SK-N-SH (cell line): Measurements from ENCODE around the gene SSB. TPM values are rescaled to one million over a fixed set of nuclear protein-coding genes. Genes with fewer than 3 reads are reported as not detected.

Experiments used
- CTCF ChIA-PET: fragments of 300-600, 350-600 bp; formaldehyde crosslinking; extraction: SDS; loops from one replicate; lab custom pipeline; 2021; lab: Yijun Ruan, JAX
- POLR2A ChIA-PET: fragments of 350-600 bp; sonication (Branson Sonifier 250); formaldehyde crosslinking; extraction: SDS; loops from one replicate; lab custom pipeline; 2020; ENCODE audit warnings: antibody characterized with exemption, inconsistent platforms; lab: Yijun Ruan, JAX
- DNase-seq: peaks from one replicate; pipeline ENCODE4 v3.0.0; 2012
- H2AFZ ChIP-seq: fragments of 200-600 bp; sonication (generic); 2 replicates; pipeline ENCODE4 v1.8.1; 2016; ENCODE audit warnings: antibody characterized with exemption, mild to moderate bottlenecking, low read depth
- H3F3A ChIP-seq: fragments of 200-600 bp; sonication (generic); replicated peaks from 2 replicates; pipeline ENCODE3; 2016; ENCODE audit warnings: antibody characterized with exemption, mild to moderate bottlenecking; ENCODE audit not compliant: insufficient read depth
- H3K27ac ChIP-seq, 2 experiments: fragments of 200-500 bp in 1 of 2; fragments of 200-600 bp in 1 of 2; sonication (Bioruptor generic) in 1 of 2; sonication (generic), shearing (Covaris generic) in 1 of 2; 2 replicates each; pipeline versions ENCODE4 v1.5.1 to v1.6.1; 2014 to 2016; ENCODE audit warnings: low read depth in 2 of 2, inconsistent platforms in 1 of 2, low read length in 1 of 2, mild to moderate bottlenecking in 1 of 2, mixed read lengths in 1 of 2
- H3K27me3 ChIP-seq: fragments of 200-600 bp; sonication (generic), shearing (Covaris generic); 2 replicates; pipeline ENCODE4 v1.6.1; 2016; ENCODE audit warnings: mixed run types; ENCODE audit not compliant: insufficient read depth
- H3K36me3 ChIP-seq, 2 experiments: fragments of 200-500 bp in 1 of 2; fragments of 200-600 bp in 1 of 2; sonication (Bioruptor generic) in 1 of 2; sonication (generic) in 1 of 2; replicated peaks in 1 of 2; 2 replicates each; pipeline versions ENCODE3 to v1.5.1; 2014 to 2016; ENCODE audit warnings: low read length in 1 of 2, mild to moderate bottlenecking in 1 of 2; ENCODE audit not compliant: insufficient read depth in 2 of 2, control insufficient read depth in 1 of 2
- H3K4me1 ChIP-seq, 2 experiments: fragments of 200-500 bp in 1 of 2; fragments of 200-600 bp in 1 of 2; sonication (Bioruptor generic) in 1 of 2; sonication (generic), shearing (Covaris generic) in 1 of 2; 2 replicates each; pipeline versions ENCODE4 v1.5.1 to v1.6.1; 2014 to 2016; ENCODE audit warnings: low read depth in 1 of 2, low read length in 1 of 2, mixed run types in 1 of 2; ENCODE audit not compliant: insufficient read depth in 2 of 2, control insufficient read depth in 1 of 2
- H3K4me2 ChIP-seq: fragments of 200-600 bp; sonication (generic), shearing (Covaris generic); 2 replicates; pipeline ENCODE4 v1.6.1; 2017; ENCODE audit warnings: mixed run types
- H3K4me3 ChIP-seq, 2 experiments: fragments of 200-500 bp in 1 of 2; fragments of 200-600 bp in 1 of 2; sonication (Bioruptor generic) in 1 of 2; sonication (generic), shearing (Covaris generic) in 1 of 2; 2 replicates each; pipeline versions ENCODE4 v1.5.1 to v1.8.1; 2014 to 2016; ENCODE audit warnings: low read depth in 2 of 2, inconsistent platforms in 1 of 2, low read length in 1 of 2, mild to moderate bottlenecking in 1 of 2, mixed read lengths in 1 of 2, moderate library complexity in 1 of 2
- H3K79me2 ChIP-seq: fragments of 200-600 bp; sonication (generic); 2 replicates; pipeline ENCODE4 v1.8.1; 2017; ENCODE audit warnings: mild to moderate bottlenecking; ENCODE audit not compliant: insufficient read depth
- H3K9ac ChIP-seq: fragments of 200-600 bp; sonication (generic); 2 replicates; pipeline ENCODE4 v1.6.1; 2017; ENCODE audit warnings: mixed run types
- H3K9me2 ChIP-seq: fragments of 200-600 bp; sonication (generic); 2 replicates; pipeline ENCODE4 v1.6.1; 2017; ENCODE audit warnings: mixed run types
- H3K9me3 ChIP-seq: fragments of 200-600 bp; sonication (generic); 2 replicates; pipeline ENCODE4 v1.6.1; 2017; ENCODE audit warnings: mixed run types, mild to moderate bottlenecking, moderate library complexity
- H4K20me1 ChIP-seq: fragments of 200-600 bp; sonication (generic); 2 replicates; pipeline ENCODE4 v1.6.1; 2017; ENCODE audit warnings: mild to moderate bottlenecking, mixed run types; ENCODE audit not compliant: insufficient read depth
- ELF1 ChIP-seq: IDR thresholded peaks from 2 replicates; pipeline ENCODE4 v1.4.0; 2012
- FOSL2 ChIP-seq: IDR thresholded peaks from 2 replicates; pipeline ENCODE4 v1.4.0; 2012; ENCODE audit warnings: low read depth, mild to moderate bottlenecking, moderate library complexity, borderline replicate concordance
- NRF1 ChIP-seq: IDR thresholded peaks from 2 replicates; pipeline ENCODE4 v1.6.1; 2012; ENCODE audit warnings: low read depth, mild to moderate bottlenecking, low read length
- RFX5 ChIP-seq: IDR thresholded peaks from 2 replicates; pipeline ENCODE4 v1.6.1; 2012; ENCODE audit warnings: mild to moderate bottlenecking, improper control_type of control experiment, low read length
- SIN3A ChIP-seq: IDR thresholded peaks from 2 replicates; pipeline ENCODE4 v1.6.1; 2012; ENCODE audit warnings: low read depth, mild to moderate bottlenecking, low read length, moderate library complexity, borderline replicate concordance
- SMC3 ChIP-seq: IDR thresholded peaks from 2 replicates; pipeline ENCODE4 v1.6.1; 2012; ENCODE audit warnings: low read depth, low read length, improper control_type of control experiment
- WGBS: methylation state at CpG from one replicate; pipeline ENCODE4 v1.1.6; 2017; ENCODE audit warnings: low lambda C conversion rate; 5-methylcytosine and 5-hydroxymethylcytosine counted together
- polyA plus RNA-seq, 3 experiments: library from polyadenylated mRNA; depleted of rRNA; stranded (reverse); fragments of >200 nt; gene quantifications; 2 replicates each; pipeline ENCODE4 v1.2.3, GENCODE V29; 2012
- TF ChIP-seq, protein P1 (sequence below): IDR thresholded peaks from 2 replicates; pipeline ENCODE4 v1.4.0; 2012; ENCODE audit warnings: low read depth, borderline replicate concordance
- TF ChIP-seq, protein P2 (sequence below): IDR thresholded peaks from 2 replicates; pipeline ENCODE4 v1.6.1; 2012; ENCODE audit warnings: mild to moderate bottlenecking, low read depth, low read length, moderate library complexity
- TF ChIP-seq, protein P3 (sequence below): IDR thresholded peaks from 2 replicates; pipeline ENCODE4 v1.4.0; 2012; ENCODE audit warnings: low read depth, borderline replicate concordance
- TF ChIP-seq, protein P4 (sequence below): fragments of 150-350 bp; IDR thresholded peaks from 2 replicates; pipeline ENCODE4 v1.6.1; 2017; ENCODE audit warnings: antibody characterized with exemption, low read length, low read depth, borderline replicate concordance
- TF ChIP-seq, protein P5 (sequence below): fragments of 200-600 bp; sonication (generic); IDR thresholded peaks from 2 replicates; pipeline ENCODE4 v1.6.1; 2017; ENCODE audit warnings: antibody characterized with exemption, mild to moderate bottlenecking, moderate library complexity

The SSB gene
- polyA plus RNA-seq, 1 of the 3 experiments (the other 2 are of a cell fraction), result 60.8 TPM

DNA sequence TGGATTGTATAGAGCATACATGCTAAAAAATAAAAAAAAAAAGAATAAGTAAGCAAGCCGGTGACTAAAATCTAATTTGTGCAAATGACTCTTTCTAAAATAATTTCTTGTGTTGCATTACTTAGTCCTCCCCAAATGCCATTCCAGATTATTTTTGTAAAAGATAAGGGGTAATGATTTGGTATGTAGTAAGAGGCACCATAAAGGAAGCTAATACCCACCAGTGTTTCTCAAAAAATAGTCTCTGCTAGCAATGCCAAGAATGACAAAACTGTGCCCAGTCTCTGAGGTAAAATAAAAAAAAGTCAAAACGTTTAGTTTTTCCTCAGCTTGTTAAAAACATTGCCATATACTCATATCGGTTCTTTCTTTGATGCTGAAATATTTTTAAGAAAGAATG is 23.4 kb downstream of the SSB start (continued):
- TF ChIP-seq, protein P1, sequence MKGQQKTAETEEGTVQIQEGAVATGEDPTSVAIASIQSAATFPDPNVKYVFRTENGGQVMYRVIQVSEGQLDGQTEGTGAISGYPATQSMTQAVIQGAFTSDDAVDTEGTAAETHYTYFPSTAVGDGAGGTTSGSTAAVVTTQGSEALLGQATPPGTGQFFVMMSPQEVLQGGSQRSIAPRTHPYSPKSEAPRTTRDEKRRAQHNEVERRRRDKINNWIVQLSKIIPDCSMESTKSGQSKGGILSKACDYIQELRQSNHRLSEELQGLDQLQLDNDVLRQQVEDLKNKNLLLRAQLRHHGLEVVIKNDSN, result no peak

DNA sequence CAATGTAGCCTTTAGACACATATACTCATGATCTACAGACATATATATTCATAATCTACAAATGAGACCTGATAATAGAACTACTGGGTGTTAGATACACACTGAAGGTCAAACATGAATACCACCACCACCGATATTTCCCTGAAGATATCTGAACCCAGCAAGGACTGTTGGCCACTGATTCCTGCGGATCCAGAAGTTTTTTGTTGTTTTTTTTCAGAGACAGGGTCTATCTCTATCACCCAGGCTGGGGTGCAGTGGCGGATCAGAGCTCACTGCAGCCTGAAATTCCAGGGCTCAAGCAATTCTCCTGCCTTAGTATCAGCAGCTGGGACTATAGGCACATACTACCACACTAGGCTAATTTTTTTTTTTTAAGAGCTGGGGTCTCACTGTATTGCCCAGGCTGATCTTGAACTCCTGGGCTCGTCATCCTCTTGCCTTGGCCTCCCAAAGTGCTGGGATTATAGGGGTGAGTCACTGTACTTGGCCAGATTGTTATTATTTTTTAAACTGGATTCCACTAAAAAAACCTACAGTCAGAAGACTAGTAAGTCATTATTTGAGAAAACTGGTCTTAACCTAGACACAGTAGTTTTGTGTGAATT is 24.2 kb downstream of the SSB start:
- Histone ChIP-seq H3K9me2 (no peaks in the 10 kb centered on the region), H3K9me3 (no peaks in the 10 kb centered on the region), H3K4me2 (peak overlapping the region; percentile 72), H3K36me3 (peaks cover 20 to 22% of the 10 kb centered on the region in 2 experiments), H3K27ac (no peak overlapping the region), H3K79me2 (peaks cover 69% of the 10 kb centered on the region), H3K27me3 (no peaks in the 10 kb centered on the region), H4K20me1 (no peaks in the 10 kb centered on the region; the same call in 1 of the 2 replicates), H2AFZ (no peak overlapping the region), H3K4me3 (peak overlapping the region in 1 of 2 experiments; percentile 77; a peak in 2 of 4 replicates), H3F3A (peaks cover 19% of the 10 kb centered on the region), H3K9ac (no peak overlapping the region), H3K4me1 (peaks cover 11 to 24% of the 10 kb centered on the region in 2 experiments; a peak in 3 of 4 replicates)
- TF ChIP-seq, protein P2, sequence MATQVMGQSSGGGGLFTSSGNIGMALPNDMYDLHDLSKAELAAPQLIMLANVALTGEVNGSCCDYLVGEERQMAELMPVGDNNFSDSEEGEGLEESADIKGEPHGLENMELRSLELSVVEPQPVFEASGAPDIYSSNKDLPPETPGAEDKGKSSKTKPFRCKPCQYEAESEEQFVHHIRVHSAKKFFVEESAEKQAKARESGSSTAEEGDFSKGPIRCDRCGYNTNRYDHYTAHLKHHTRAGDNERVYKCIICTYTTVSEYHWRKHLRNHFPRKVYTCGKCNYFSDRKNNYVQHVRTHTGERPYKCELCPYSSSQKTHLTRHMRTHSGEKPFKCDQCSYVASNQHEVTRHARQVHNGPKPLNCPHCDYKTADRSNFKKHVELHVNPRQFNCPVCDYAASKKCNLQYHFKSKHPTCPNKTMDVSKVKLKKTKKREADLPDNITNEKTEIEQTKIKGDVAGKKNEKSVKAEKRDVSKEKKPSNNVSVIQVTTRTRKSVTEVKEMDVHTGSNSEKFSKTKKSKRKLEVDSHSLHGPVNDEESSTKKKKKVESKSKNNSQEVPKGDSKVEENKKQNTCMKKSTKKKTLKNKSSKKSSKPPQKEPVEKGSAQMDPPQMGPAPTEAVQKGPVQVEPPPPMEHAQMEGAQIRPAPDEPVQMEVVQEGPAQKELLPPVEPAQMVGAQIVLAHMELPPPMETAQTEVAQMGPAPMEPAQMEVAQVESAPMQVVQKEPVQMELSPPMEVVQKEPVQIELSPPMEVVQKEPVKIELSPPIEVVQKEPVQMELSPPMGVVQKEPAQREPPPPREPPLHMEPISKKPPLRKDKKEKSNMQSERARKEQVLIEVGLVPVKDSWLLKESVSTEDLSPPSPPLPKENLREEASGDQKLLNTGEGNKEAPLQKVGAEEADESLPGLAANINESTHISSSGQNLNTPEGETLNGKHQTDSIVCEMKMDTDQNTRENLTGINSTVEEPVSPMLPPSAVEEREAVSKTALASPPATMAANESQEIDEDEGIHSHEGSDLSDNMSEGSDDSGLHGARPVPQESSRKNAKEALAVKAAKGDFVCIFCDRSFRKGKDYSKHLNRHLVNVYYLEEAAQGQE, result no peak
- no peak for TF ChIP-seq RFX5
- no peak for TF ChIP-seq SIN3A
- ChIA-PET CTCF (interaction anchor here (1.5 to 3.9 kb wide), 4 partner anchors 9 to 110 kb away, joined by 3 to 34 read pairs (median 20); no protein-coding TSS in a partner anchor), POLR2A (no interaction called here)
- 92% methylated on average over 4 of the region's 4 CpGs for WGBS
- DNase-seq, result no peak

DNA sequence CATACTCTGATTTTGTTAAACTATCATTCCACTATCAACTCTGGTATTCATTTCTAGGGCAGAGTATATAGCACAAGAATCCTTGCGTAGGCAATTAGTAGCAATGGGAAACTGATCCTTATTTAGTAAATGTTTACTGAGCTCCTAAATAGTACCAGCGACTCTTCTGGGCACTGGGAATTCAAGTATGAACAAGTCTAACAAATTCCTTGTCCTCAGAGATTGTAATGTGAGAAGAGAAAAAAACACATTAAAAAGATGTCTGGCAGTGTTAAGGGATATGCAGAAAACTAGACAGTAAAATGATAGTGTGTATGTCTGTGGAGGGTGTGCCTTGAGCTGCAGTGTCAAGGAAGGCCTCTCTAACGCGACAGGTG is 25.3 kb downstream of the SSB start:
- peak overlapping the region; percentile 94 for H2AFZ ChIP-seq
- peaks cover 9 to 11% of the 10 kb centered on the region in 2 experiments for H3K36me3 ChIP-seq
- peaks cover 19% of the 10 kb centered on the region for H3F3A ChIP-seq
- peak overlapping the region; percentile 61 to 73; a peak in 2 of 4 replicates for H3K27ac ChIP-seq
- H4K20me1 ChIP-seq, result peaks cover 10% of the 10 kb centered on the region
- H3K9me2 ChIP-seq, result no peaks in the 10 kb centered on the region
- peak overlapping the region; percentile 76 for H3K9ac ChIP-seq
- WGBS, result 34% methylated on average over 4 of the region's 4 CpGs
- ChIA-PET CTCF (interaction anchor here (1.0 to 4.2 kb wide), 24 partner anchors 10 to 319 kb away, joined by 3 to 34 read pairs (median 6); partner anchors contain the start of genes CFAP210 and PHOSPHO2), POLR2A (no interaction called here)
- H3K4me2 ChIP-seq, result peak overlapping the region; percentile 72
- H3K79me2 ChIP-seq, result peaks cover 69% of the 10 kb centered on the region
- H3K9me3 ChIP-seq, result no peaks in the 10 kb centered on the region
- peak overlapping the region; percentile 77 for H3K4me3 ChIP-seq
- no peak for DNase-seq
- H3K4me1 ChIP-seq, result peaks cover 18 to 23% of the 10 kb centered on the region in 2 experiments; a peak in 3 of 4 replicates
- H3K27me3 ChIP-seq, result no peaks in the 10 kb centered on the region
- TF ChIP-seq, protein P3, sequence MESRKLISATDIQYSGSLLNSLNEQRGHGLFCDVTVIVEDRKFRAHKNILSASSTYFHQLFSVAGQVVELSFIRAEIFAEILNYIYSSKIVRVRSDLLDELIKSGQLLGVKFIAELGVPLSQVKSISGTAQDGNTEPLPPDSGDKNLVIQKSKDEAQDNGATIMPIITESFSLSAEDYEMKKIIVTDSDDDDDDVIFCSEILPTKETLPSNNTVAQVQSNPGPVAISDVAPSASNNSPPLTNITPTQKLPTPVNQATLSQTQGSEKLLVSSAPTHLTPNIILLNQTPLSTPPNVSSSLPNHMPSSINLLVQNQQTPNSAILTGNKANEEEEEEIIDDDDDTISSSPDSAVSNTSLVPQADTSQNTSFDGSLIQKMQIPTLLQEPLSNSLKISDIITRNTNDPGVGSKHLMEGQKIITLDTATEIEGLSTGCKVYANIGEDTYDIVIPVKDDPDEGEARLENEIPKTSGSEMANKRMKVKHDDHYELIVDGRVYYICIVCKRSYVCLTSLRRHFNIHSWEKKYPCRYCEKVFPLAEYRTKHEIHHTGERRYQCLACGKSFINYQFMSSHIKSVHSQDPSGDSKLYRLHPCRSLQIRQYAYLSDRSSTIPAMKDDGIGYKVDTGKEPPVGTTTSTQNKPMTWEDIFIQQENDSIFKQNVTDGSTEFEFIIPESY, result no peak
- no peak for TF ChIP-seq SMC3
- TF ChIP-seq NRF1, result no peak
- no peak for TF ChIP-seq ELF1
- TF ChIP-seq RFX5, result no peak
- TF ChIP-seq, protein P4, sequence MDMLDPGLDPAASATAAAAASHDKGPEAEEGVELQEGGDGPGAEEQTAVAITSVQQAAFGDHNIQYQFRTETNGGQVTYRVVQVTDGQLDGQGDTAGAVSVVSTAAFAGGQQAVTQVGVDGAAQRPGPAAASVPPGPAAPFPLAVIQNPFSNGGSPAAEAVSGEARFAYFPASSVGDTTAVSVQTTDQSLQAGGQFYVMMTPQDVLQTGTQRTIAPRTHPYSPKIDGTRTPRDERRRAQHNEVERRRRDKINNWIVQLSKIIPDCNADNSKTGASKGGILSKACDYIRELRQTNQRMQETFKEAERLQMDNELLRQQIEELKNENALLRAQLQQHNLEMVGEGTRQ, result no peak
- TF ChIP-seq FOSL2, result no peak
- TF ChIP-seq, protein P5, sequence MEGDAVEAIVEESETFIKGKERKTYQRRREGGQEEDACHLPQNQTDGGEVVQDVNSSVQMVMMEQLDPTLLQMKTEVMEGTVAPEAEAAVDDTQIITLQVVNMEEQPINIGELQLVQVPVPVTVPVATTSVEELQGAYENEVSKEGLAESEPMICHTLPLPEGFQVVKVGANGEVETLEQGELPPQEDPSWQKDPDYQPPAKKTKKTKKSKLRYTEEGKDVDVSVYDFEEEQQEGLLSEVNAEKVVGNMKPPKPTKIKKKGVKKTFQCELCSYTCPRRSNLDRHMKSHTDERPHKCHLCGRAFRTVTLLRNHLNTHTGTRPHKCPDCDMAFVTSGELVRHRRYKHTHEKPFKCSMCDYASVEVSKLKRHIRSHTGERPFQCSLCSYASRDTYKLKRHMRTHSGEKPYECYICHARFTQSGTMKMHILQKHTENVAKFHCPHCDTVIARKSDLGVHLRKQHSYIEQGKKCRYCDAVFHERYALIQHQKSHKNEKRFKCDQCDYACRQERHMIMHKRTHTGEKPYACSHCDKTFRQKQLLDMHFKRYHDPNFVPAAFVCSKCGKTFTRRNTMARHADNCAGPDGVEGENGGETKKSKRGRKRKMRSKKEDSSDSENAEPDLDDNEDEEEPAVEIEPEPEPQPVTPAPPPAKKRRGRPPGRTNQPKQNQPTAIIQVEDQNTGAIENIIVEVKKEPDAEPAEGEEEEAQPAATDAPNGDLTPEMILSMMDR, result no peak
